Activated CD4-positive, alpha-beta memory T cell treated with anti-CD3 and anti-CD28 coated beads for 36 hours (primary cell): ENCODE measurements around the gene EEF1AKMT3. TPM values are rescaled to one million over a fixed set of nuclear protein-coding genes. Genes with fewer than 3 reads are reported as not detected.
"Not testable (repeated sequence)": the region's sequence is repeated elsewhere in the genome, so short reads cannot be mapped to it uniquely, and the experiment has no call there.

Source experiments
- CTCF ChIA-PET: fragments of 350-600 bp; sonication (Branson Sonifier 250); formaldehyde crosslinking; loops from one replicate; lab custom pipeline; 2021; ENCODE audit warnings: antibody characterized with exemption, inconsistent platforms; lab: Charles Lee
- POLR2A ChIA-PET: fragments of 350-600 bp; sonication (Branson Sonifier 250); formaldehyde crosslinking; loops from one replicate; lab custom pipeline; 2021; ENCODE audit warnings: antibody characterized with exemption; lab: Charles Lee
- DNase-seq: peaks from one replicate; pipeline ENCODE4 v3.0.0-alpha.2; 2020
- H3K27ac Mint-ChIP-seq: one replicate; pipeline ENCODE4 v1.8.0; 2021; ENCODE audit warnings: mixed read lengths
- H3K27me3 Mint-ChIP-seq: one replicate; pipeline ENCODE4 v1.8.0; 2021; ENCODE audit warnings: mixed read lengths
- H3K36me3 Mint-ChIP-seq: one replicate; pipeline ENCODE4 v1.8.0; 2021; ENCODE audit warnings: mixed read lengths
- H3K4me1 Mint-ChIP-seq: one replicate; pipeline ENCODE4 v1.8.0; 2021; ENCODE audit warnings: low read depth, mixed read lengths
- H3K4me3 Mint-ChIP-seq: one replicate; pipeline ENCODE4 v1.8.0; 2021; ENCODE audit warnings: mild to moderate bottlenecking, mixed read lengths
- H3K9me3 Mint-ChIP-seq: one replicate; pipeline ENCODE4 v1.8.0; 2021; ENCODE audit warnings: mixed read lengths
- intact Hi-C: fragments of 100-400 bp; cut with micrococcal nuclease; formaldehyde crosslinking; loops from one replicate; pipeline ENCODE4 v1.15.1; 2023
- total RNA-seq, 2 experiments: library from RNA; stranded (reverse); gene quantifications; one replicate each; pipeline ENCODE4 v1.2.3, GENCODE V29; 2021

Gene EEF1AKMT3
- total RNA-seq, 2 experiments from 2014 or later: 3.7 to 3.9 TPM

GRCh38 chr12:57813971-57814772 lies 41.8 kb downstream of the EEF1AKMT3 start:
- Mint-ChIP-seq H3K27me3 (no peaks in the 10 kb centered on the region), H3K4me3 (no peak overlapping the region)
- CTCF ChIA-PET: interaction anchor here (3.8 kb wide), 1 partner anchor 11 kb away, joined by 21 read pairs; no protein-coding TSS in a partner anchor

GRCh38 chr12:57815177-57816000 lies 43.0 kb downstream of the EEF1AKMT3 start:
- Mint-ChIP-seq H3K27me3 (no peaks in the 10 kb centered on the region), H3K27ac (no peak overlapping the region), H3K4me1 (no peaks in the 10 kb centered on the region), H3K36me3 (peaks cover 3% of the 10 kb centered on the region), H3K9me3 (no peaks in the 10 kb centered on the region), H3K4me3 (no peak overlapping the region)
- POLR2A ChIA-PET: interaction anchor here (1.4 kb wide), 1 partner anchor 16 kb away, joined by 4 read pairs; no protein-coding TSS in a partner anchor
- intact Hi-C loops: no loop called here
- no peak for DNase-seq
- CTCF ChIA-PET: interaction anchor here (0.8 to 1.6 kb wide), 3 partner anchors 12 to 89 kb away, joined by 3 to 4 read pairs (median 4); no protein-coding TSS in a partner anchor

More at GRCh38 chr12:57813971-57814772, 41.8 kb downstream of the EEF1AKMT3 start:
- no peak for DNase-seq
- H3K27ac Mint-ChIP-seq: no peak overlapping the region
- peaks cover 2% of the 10 kb centered on the region for H3K36me3 Mint-ChIP-seq
- H3K4me1 Mint-ChIP-seq: no peaks in the 10 kb centered on the region
- H3K9me3 Mint-ChIP-seq: no peaks in the 10 kb centered on the region
- intact Hi-C loops: no loop called here
- POLR2A ChIA-PET: no interaction called here

GRCh38 chr12:57816001-57816854 lies 43.8 kb downstream of the EEF1AKMT3 start:
- CTCF ChIA-PET: interaction anchor here (1.3 to 1.6 kb wide), 2 partner anchors 11 to 89 kb away, joined by 4 read pairs; no protein-coding TSS in a partner anchor
- Mint-ChIP-seq H3K27me3 (no peaks in the 10 kb centered on the region), H3K36me3 (peaks cover 7% of the 10 kb centered on the region), H3K4me3 (no peak overlapping the region), H3K9me3 (no peaks in the 10 kb centered on the region), H3K4me1 (no peaks in the 10 kb centered on the region), H3K27ac (no peak overlapping the region)
- POLR2A ChIA-PET: interaction anchor here (1.4 kb wide), 1 partner anchor 16 kb away, joined by 4 read pairs; no protein-coding TSS in a partner anchor
- intact Hi-C loops: no loop called here
- no peak for DNase-seq

- no peaks in the 10 kb centered on the region for H3K9me3 Mint-ChIP-seq
- no peaks in the 10 kb centered on the region for H3K4me1 Mint-ChIP-seq
- POLR2A ChIA-PET: interaction anchor here (1.4 kb wide), 1 partner anchor 17 kb away, joined by 4 read pairs; no protein-coding TSS in a partner anchor
- no peak overlapping the region for H3K27ac Mint-ChIP-seq
- peaks cover 9% of the 10 kb centered on the region for H3K36me3 Mint-ChIP-seq
- no peak for DNase-seq
- no peak overlapping the region for H3K4me3 Mint-ChIP-seq
- no peaks in the 10 kb centered on the region for H3K27me3 Mint-ChIP-seq
- intact Hi-C loops: no loop called here
- CTCF ChIA-PET: interaction anchor here (1.0 to 2.3 kb wide), 3 partner anchors 14 to 88 kb away, joined by 3 to 5 read pairs (median 4); no protein-coding TSS in a partner anchor
These were observed 44.4 kb downstream of the EEF1AKMT3 start for GRCh38 chr12:57816855-57817151.

GRCh38 chr12:57817261-57817989 lies 45.0 kb downstream of the EEF1AKMT3 start:
- Mint-ChIP-seq H3K9me3 (no peaks in the 10 kb centered on the region), H3K4me1 (no peaks in the 10 kb centered on the region), H3K27ac (no peak overlapping the region), H3K36me3 (peaks cover 12% of the 10 kb centered on the region), H3K27me3 (no peaks in the 10 kb centered on the region), H3K4me3 (no peak overlapping the region)
- ChIA-PET CTCF (interaction anchor here (0.8 to 2.3 kb wide), 5 partner anchors 13 to 89 kb away, joined by 3 to 5 read pairs (median 3); no protein-coding TSS in a partner anchor), POLR2A (interaction anchor here (0.6 kb wide), 1 partner anchor 81 kb away, joined by 3 read pairs; no protein-coding TSS in a partner anchor)
- intact Hi-C loops: no loop called here
- no peak for DNase-seq

- H3K27me3 Mint-ChIP-seq, H3K4me3 Mint-ChIP-seq, DNase-seq, H3K4me1 Mint-ChIP-seq, H3K27ac Mint-ChIP-seq, H3K9me3 Mint-ChIP-seq, intact Hi-C loops: not testable (repeated sequence)
- peaks cover 14% of the 10 kb centered on the region for H3K36me3 Mint-ChIP-seq
- POLR2A ChIA-PET: interaction anchor here (0.6 kb wide), 1 partner anchor 81 kb away, joined by 3 read pairs; no protein-coding TSS in a partner anchor
- CTCF ChIA-PET: interaction anchor here (0.8 to 2.3 kb wide), 6 partner anchors 10 to 88 kb away, joined by 3 to 5 read pairs (median 4); no protein-coding TSS in a partner anchor
These were observed 45.5 kb downstream of the EEF1AKMT3 start for GRCh38 chr12:57817990-57818331.

GRCh38 chr12:57820119-57820518 lies 47.7 kb downstream of the EEF1AKMT3 start:
- CTCF ChIA-PET, H3K27ac Mint-ChIP-seq, H3K27me3 Mint-ChIP-seq, H3K4me1 Mint-ChIP-seq, DNase-seq, H3K9me3 Mint-ChIP-seq, intact Hi-C loops, H3K4me3 Mint-ChIP-seq: not testable (repeated sequence)
- POLR2A ChIA-PET: interaction anchor here (1.1 kb wide), 1 partner anchor 36 kb away, joined by 3 read pairs; no protein-coding TSS in a partner anchor
- peaks cover 21% of the 10 kb centered on the region for H3K36me3 Mint-ChIP-seq

GRCh38 chr12:57821015-57821414 lies 48.6 kb downstream of the EEF1AKMT3 start:
- H3K4me1 Mint-ChIP-seq, CTCF ChIA-PET, H3K27ac Mint-ChIP-seq, H3K9me3 Mint-ChIP-seq, intact Hi-C loops, POLR2A ChIA-PET, H3K27me3 Mint-ChIP-seq, DNase-seq, H3K4me3 Mint-ChIP-seq: not testable (repeated sequence)
- peaks cover 25% of the 10 kb centered on the region for H3K36me3 Mint-ChIP-seq

- H3K27ac Mint-ChIP-seq: no peak overlapping the region
These were observed 49.2 kb downstream of the EEF1AKMT3 start for GRCh38 chr12:57821474-57822214.

More at GRCh38 chr12:57821474-57822214, 49.2 kb downstream of the EEF1AKMT3 start:
- intact Hi-C loops: no loop called here
- H3K9me3 Mint-ChIP-seq: no peaks in the 10 kb centered on the region
- POLR2A ChIA-PET: no interaction called here
- no peaks in the 10 kb centered on the region for H3K4me1 Mint-ChIP-seq
- no peak overlapping the region for H3K4me3 Mint-ChIP-seq
- CTCF ChIA-PET: interaction anchor here (0.9 kb wide), 1 partner anchor 22 kb away, joined by 3 read pairs; no protein-coding TSS in a partner anchor
- H3K27me3 Mint-ChIP-seq: no peaks in the 10 kb centered on the region
- H3K36me3 Mint-ChIP-seq: peaks cover 29% of the 10 kb centered on the region
- no peak for DNase-seq
